Liver (tissue), 3 donors: Measurements from ENCODE around the gene ZKSCAN8.

ENCODE experiments used
- CTCF ChIP-seq: fragments of 150-350 bp; IDR thresholded peaks from 2 replicates; pipeline ENCODE4 v1.5.1; 2017; ENCODE audit warnings: improper control_type of control experiment, low read depth, low read length; ENCODE audit not compliant: missing input control
- EGR1 ChIP-seq, 2 donors: IDR thresholded peaks; 2 replicates each; pipeline ENCODE4 v1.6.1; 2016 to 2018; ENCODE audit warnings: antibody characterized with exemption in 2 of 2, low read depth in 2 of 2
- FOXA2 ChIP-seq: IDR thresholded peaks from 2 replicates; pipeline ENCODE4 v1.6.1; 2016; ENCODE audit warnings: antibody characterized with exemption
- REST ChIP-seq: IDR thresholded peaks from 2 replicates; pipeline ENCODE4 v1.6.1; 2016; ENCODE audit warnings: antibody characterized with exemption, mild to moderate bottlenecking
- TAF1 ChIP-seq: conservative IDR thresholded peaks from 2 replicates; pipeline ENCODE4 v1.6.1; 2016; ENCODE audit warnings: antibody characterized with exemption, mild to moderate bottlenecking
- donor health status: healthy.
- donor health status: healthy.

- no peak for TF ChIP-seq FOXA2
- no peak for TF ChIP-seq CTCF
- no peak for TF ChIP-seq REST
- TF ChIP-seq TAF1 = no peak
- TF ChIP-seq EGR1 (IDR thresholded peaks at IDR 0.05; ENCODE audit: low read depth in 2 of 2) = no peak
Observed at GRCh38 chr6:28172006-28172405, 30.3 kb downstream of the ZKSCAN8 start.
